CD4-positive, alpha-beta T cell treated with Interleukin-15 for 1 hour (primary cell): ENCODE data around the gene ZNF674.

Experiments
- DNase-seq: peaks from one replicate; pipeline ENCODE4 v3.0.0-alpha.2; 2020

ZNF674 gene

GRCh38 chrX:46545111-46546005, at the start of gene ZNF674:
TSS of gene ZNF674 (minus strand) at chrX:46545421. CDS start at chrX:46542087, 3,334 bp downstream.
- peak; percentile 94 for DNase-seq

- DNase-seq = no peak
Observed at GRCh38 chrX:46589977-46590723, 44.9 kb upstream of the ZNF674 start.

GRCh38 chrX:46588263-46588662, 43.0 kb upstream of the ZNF674 start:
- no peak for DNase-seq

GRCh38 chrX:46587753-46588171, 42.5 kb upstream of the ZNF674 start:
- no peak for DNase-seq

GRCh38 chrX:46587158-46587557, 41.9 kb upstream of the ZNF674 start:
- no peak for DNase-seq

- DNase-seq = no peak
Observed at GRCh38 chrX:46584736-46585135, 39.5 kb upstream of the ZNF674 start.

GRCh38 chrX:46582966-46583365, 37.7 kb upstream of the ZNF674 start:
- no peak for DNase-seq

GRCh38 chrX:46582325-46582724, 37.1 kb upstream of the ZNF674 start:
- DNase-seq = no peak

GRCh38 chrX:46580613-46581012, 35.4 kb upstream of the ZNF674 start:
- DNase-seq = no peak

GRCh38 chrX:46579250-46579649, 34.0 kb upstream of the ZNF674 start:
- no peak for DNase-seq

- DNase-seq = no peak
Observed at GRCh38 chrX:46577221-46578005, 32.2 kb upstream of the ZNF674 start.

- no peak for DNase-seq
Observed at GRCh38 chrX:46576458-46576857, 31.2 kb upstream of the ZNF674 start.

GRCh38 chrX:46575991-46576392, 30.8 kb upstream of the ZNF674 start:
- no peak for DNase-seq

- DNase-seq = no peak
Observed at GRCh38 chrX:46575586-46575985, 30.4 kb upstream of the ZNF674 start.

GRCh38 chrX:46574774-46575381, 29.7 kb upstream of the ZNF674 start:
- peak; percentile 21 for DNase-seq

- DNase-seq = peak; percentile 72
Observed at GRCh38 chrX:46573892-46574773, 28.9 kb upstream of the ZNF674 start.

- peak; percentile 63 for DNase-seq
Observed at GRCh38 chrX:46573331-46573891, 28.2 kb upstream of the ZNF674 start, which contains the start of gene CHST7. TSS of gene CHST7 (plus strand) at chrX:46573765. CDS start at chrX:46573932, 167 bp downstream.

- no peak for DNase-seq
Observed at GRCh38 chrX:46572340-46572936, 27.2 kb upstream of the ZNF674 start.

- no peak for DNase-seq
Observed at GRCh38 chrX:46571423-46572339, 26.5 kb upstream of the ZNF674 start.

GRCh38 chrX:46569621-46570020, 24.4 kb upstream of the ZNF674 start:
- DNase-seq = no peak
